ENCODE measurements around the gene ORC4.
A peak's percentile ranks its signal among the peaks of the same experiment; 100 is the strongest.

The ORC4 gene

DNA sequence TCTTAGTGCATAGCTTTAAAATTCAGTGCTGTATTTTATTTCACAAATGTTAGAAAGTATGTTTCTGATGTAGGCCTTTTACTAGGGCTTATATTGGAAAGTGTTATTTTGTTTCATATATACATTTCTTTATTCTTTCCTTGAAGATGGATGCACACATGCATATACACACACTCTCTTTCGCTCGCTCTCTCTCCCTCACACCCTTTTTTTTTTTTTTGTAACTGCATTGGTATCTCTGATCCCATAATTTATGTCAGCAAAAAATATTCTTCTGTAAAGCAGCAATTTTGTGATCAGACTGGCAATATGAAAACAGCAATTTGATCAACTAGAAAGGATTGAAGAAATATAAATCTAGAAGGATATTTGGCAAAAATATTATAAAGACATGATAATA is 2.3 kb upstream of the ORC4 start:
- Histone ChIP-seq H3K79me2 (ENCODE audit: insufficient read depth, low read length) (peaks cover 88% of the 10 kb centered on the region), H3K27me3 (ENCODE audit: insufficient read depth, low read length) (no peaks in the 10 kb centered on the region)
- TF ChIP-seq EZH2 (IDR thresholded peaks at IDR 0.05; ENCODE audit: borderline replicate concordance, low read length), result no peak
- TF ChIP-seq, protein P1, sequence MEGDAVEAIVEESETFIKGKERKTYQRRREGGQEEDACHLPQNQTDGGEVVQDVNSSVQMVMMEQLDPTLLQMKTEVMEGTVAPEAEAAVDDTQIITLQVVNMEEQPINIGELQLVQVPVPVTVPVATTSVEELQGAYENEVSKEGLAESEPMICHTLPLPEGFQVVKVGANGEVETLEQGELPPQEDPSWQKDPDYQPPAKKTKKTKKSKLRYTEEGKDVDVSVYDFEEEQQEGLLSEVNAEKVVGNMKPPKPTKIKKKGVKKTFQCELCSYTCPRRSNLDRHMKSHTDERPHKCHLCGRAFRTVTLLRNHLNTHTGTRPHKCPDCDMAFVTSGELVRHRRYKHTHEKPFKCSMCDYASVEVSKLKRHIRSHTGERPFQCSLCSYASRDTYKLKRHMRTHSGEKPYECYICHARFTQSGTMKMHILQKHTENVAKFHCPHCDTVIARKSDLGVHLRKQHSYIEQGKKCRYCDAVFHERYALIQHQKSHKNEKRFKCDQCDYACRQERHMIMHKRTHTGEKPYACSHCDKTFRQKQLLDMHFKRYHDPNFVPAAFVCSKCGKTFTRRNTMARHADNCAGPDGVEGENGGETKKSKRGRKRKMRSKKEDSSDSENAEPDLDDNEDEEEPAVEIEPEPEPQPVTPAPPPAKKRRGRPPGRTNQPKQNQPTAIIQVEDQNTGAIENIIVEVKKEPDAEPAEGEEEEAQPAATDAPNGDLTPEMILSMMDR (IDR thresholded peaks at IDR 0.05; ENCODE audit: low read length), result no peak

DNA sequence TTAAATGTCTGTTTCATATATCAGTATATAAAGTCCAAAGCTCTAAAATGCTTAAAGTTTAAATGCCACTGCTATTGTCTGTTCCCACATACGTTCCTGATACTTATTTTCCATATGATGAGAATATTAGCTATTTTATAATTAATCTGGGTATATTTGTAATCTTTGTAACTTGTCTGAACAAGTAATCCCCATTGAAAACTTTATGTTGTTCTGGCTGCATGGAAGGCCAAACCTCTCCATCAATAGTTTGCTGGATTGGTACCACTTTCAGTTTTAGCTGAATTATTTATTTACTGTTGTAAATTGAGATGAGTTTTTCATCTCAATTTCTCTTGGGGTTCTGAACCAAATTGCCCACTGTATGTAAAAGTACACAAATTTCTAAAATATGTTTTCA is 1.8 kb upstream of the ORC4 start:
- Histone ChIP-seq H3K27ac (ENCODE audit: low read depth, low read length, poor library complexity, severe bottlenecking) (peak overlapping the region; percentile 86), H3K9me2 (ENCODE audit: low read depth, low read length) (no peaks in the 10 kb centered on the region), H2AFZ (ENCODE audit: low read length) (no peak overlapping the region), H3K79me2 (ENCODE audit: insufficient read depth, low read length) (peaks cover 88% of the 10 kb centered on the region), H3K36me3 (ENCODE audit: insufficient read depth, low read length) (0 out of 2 replicates have a peak, but pooled peaks cover 7% of the 10 kb centered on the region), H3F3A (ENCODE audit: insufficient read depth, low read length) (no peaks in the 10 kb centered on the region), H3K27me3 (ENCODE audit: insufficient read depth, low read length) (no peaks in the 10 kb centered on the region), H3K4me1 (ENCODE audit: insufficient read depth, low read length, severe bottlenecking) (peaks cover 49% of the 10 kb centered on the region), H3K4me3 (ENCODE audit: low read depth, low read length, poor library complexity, severe bottlenecking) (peak overlapping the region; percentile 78), H3K9ac (ENCODE audit: low read length) (peak overlapping the region; percentile 94), H3K4me2 (ENCODE audit: low read length) (peak overlapping the region; percentile 96), H3K9me3 (ENCODE audit: low read length) (no peaks in the 10 kb centered on the region), H4K20me1 (ENCODE audit: insufficient read depth, low read length) (no peaks in the 10 kb centered on the region)
- TF ChIP-seq, protein P1 (IDR thresholded peaks at IDR 0.05; ENCODE audit: low read length), result no peak
- TF ChIP-seq EZH2 (IDR thresholded peaks at IDR 0.05; ENCODE audit: borderline replicate concordance, low read length), result no peak

More for the DNA sequence above, 2.3 kb upstream of the ORC4 start:
- peak overlapping the region; percentile 78 for H3K4me3 ChIP-seq (ENCODE audit: low read depth, low read length, poor library complexity, severe bottlenecking)
- no peaks in the 10 kb centered on the region for H4K20me1 ChIP-seq (ENCODE audit: insufficient read depth, low read length)
- H2AFZ ChIP-seq (ENCODE audit: low read length), result no peak overlapping the region
- H3K4me1 ChIP-seq (ENCODE audit: insufficient read depth, low read length, severe bottlenecking), result peaks cover 45% of the 10 kb centered on the region
- H3K9ac ChIP-seq (ENCODE audit: low read length), result peak overlapping the region; percentile 94
- peak overlapping the region; percentile 96 for H3K4me2 ChIP-seq (ENCODE audit: low read length)
- H3K9me3 ChIP-seq (ENCODE audit: low read length), result no peaks in the 10 kb centered on the region
- no peak overlapping the region for H3K27ac ChIP-seq (ENCODE audit: low read depth, low read length, poor library complexity, severe bottlenecking)
- H3K36me3 ChIP-seq (ENCODE audit: insufficient read depth, low read length), result 0 out of 2 replicates have a peak, but pooled peaks cover 7% of the 10 kb centered on the region
- no peaks in the 10 kb centered on the region for H3K9me2 ChIP-seq (ENCODE audit: low read depth, low read length)
- H3F3A ChIP-seq (ENCODE audit: insufficient read depth, low read length), result no peaks in the 10 kb centered on the region

GRCh38 chr2:148021886-148022285 is 1.3 kb upstream of the ORC4 start:
- Histone ChIP-seq H4K20me1 (ENCODE audit: insufficient read depth, low read length) (no peaks in the 10 kb centered on the region), H3F3A (ENCODE audit: insufficient read depth, low read length) (no peaks in the 10 kb centered on the region), H3K4me3 (ENCODE audit: low read depth, low read length, poor library complexity, severe bottlenecking) (peak overlapping the region; percentile 78), H3K4me1 (ENCODE audit: insufficient read depth, low read length, severe bottlenecking) (peaks cover 49% of the 10 kb centered on the region), H2AFZ (ENCODE audit: low read length) (no peak overlapping the region), H3K27ac (ENCODE audit: low read depth, low read length, poor library complexity, severe bottlenecking) (peak overlapping the region; percentile 86), H3K4me2 (ENCODE audit: low read length) (peak overlapping the region; percentile 96), H3K27me3 (ENCODE audit: insufficient read depth, low read length) (no peaks in the 10 kb centered on the region), H3K9me2 (ENCODE audit: low read depth, low read length) (no peaks in the 10 kb centered on the region), H3K9me3 (ENCODE audit: low read length) (no peaks in the 10 kb centered on the region), H3K36me3 (ENCODE audit: insufficient read depth, low read length) (0 out of 2 replicates have a peak, but pooled peaks cover 7% of the 10 kb centered on the region), H3K9ac (ENCODE audit: low read length) (peak overlapping the region; percentile 94), H3K79me2 (ENCODE audit: insufficient read depth, low read length) (peaks cover 88% of the 10 kb centered on the region)
- no peak for TF ChIP-seq EZH2 (IDR thresholded peaks at IDR 0.05; ENCODE audit: borderline replicate concordance, low read length)
- TF ChIP-seq, protein P1 (IDR thresholded peaks at IDR 0.05; ENCODE audit: low read length), result no peak

All from OCI-LY1 (cell line).